IPS DF 4.7 (cell line): Measurements from ENCODE around the gene KIF4A.
"Not testable (repeated sequence)": the region's sequence is repeated elsewhere in the genome, so short reads cannot be mapped to it uniquely, and the experiment has no call there.

ENCODE experiments used
- DNase-seq: peaks from one replicate; pipeline ENCODE4 v3.0.0-alpha.2; 2013; ENCODE audit warnings: low spot score; ENCODE audit errors: extremely low read depth

KIF4A gene

GRCh38 chrX:70289168-70289792 lies 624 bp upstream of the KIF4A start:
- DNase-seq = no peak

- no peak for DNase-seq
Measured at GRCh38 chrX:70292788-70293187, 2.9 kb downstream of the KIF4A start.

- no peak for DNase-seq
Measured at GRCh38 chrX:70293621-70294020, 3.7 kb downstream of the KIF4A start.

- no peak for DNase-seq
Measured at GRCh38 chrX:70301716-70302115, 11.8 kb downstream of the KIF4A start.

GRCh38 chrX:70313503-70313902 lies 23.6 kb downstream of the KIF4A start:
- no peak for DNase-seq

- no peak for DNase-seq
Measured at GRCh38 chrX:70322784-70323183, 32.9 kb downstream of the KIF4A start.

- not testable (repeated sequence) for DNase-seq
Measured at GRCh38 chrX:70323628-70324027, 33.7 kb downstream of the KIF4A start.

- no peak for DNase-seq
Measured at GRCh38 chrX:70324326-70324725, 34.4 kb downstream of the KIF4A start.

- no peak for DNase-seq
Measured at GRCh38 chrX:70331161-70331560, 41.3 kb downstream of the KIF4A start.

GRCh38 chrX:70332600-70332999 lies 42.7 kb downstream of the KIF4A start:
- DNase-seq = no peak

- no peak for DNase-seq
Measured at GRCh38 chrX:70336767-70337166, 46.9 kb downstream of the KIF4A start.

GRCh38 chrX:70338290-70338689 lies 48.4 kb downstream of the KIF4A start:
- DNase-seq = no peak

GRCh38 chrX:70343435-70343834 lies 53.5 kb downstream of the KIF4A start:
- no peak for DNase-seq

GRCh38 chrX:70346418-70347070 lies 56.6 kb downstream of the KIF4A start:
- DNase-seq = no peak

GRCh38 chrX:70348825-70349224 lies 58.9 kb downstream of the KIF4A start:
- DNase-seq = not testable (repeated sequence)

GRCh38 chrX:70349367-70350125 lies 59.6 kb downstream of the KIF4A start:
- DNase-seq = not testable (repeated sequence)

GRCh38 chrX:70352496-70352895 lies 62.6 kb downstream of the KIF4A start:
- no peak for DNase-seq

- DNase-seq = no peak
Measured at GRCh38 chrX:70353514-70353913, 63.6 kb downstream of the KIF4A start.

- DNase-seq = no peak
Measured at GRCh38 chrX:70354716-70355115, 64.8 kb downstream of the KIF4A start.

- DNase-seq = no peak
Measured at GRCh38 chrX:70359458-70359857, 69.6 kb downstream of the KIF4A start.

- no peak for DNase-seq
Measured at GRCh38 chrX:70360366-70360765, 70.5 kb downstream of the KIF4A start.

- DNase-seq = not testable (repeated sequence)
Measured at GRCh38 chrX:70368731-70369130, 78.8 kb downstream of the KIF4A start.

GRCh38 chrX:70386235-70386634 lies 96.3 kb downstream of the KIF4A start:
- no peak for DNase-seq
